CD4-positive, alpha-beta memory T cell (primary cell): ENCODE results near the gene HSP90AB1. TPM values are rescaled to one million over a fixed set of nuclear protein-coding genes. Genes with fewer than 3 reads are reported as not detected.

ENCODE experiments used
- CTCF ChIA-PET: fragments of 350-600 bp; sonication (Branson Sonifier 250); formaldehyde crosslinking; loops from one replicate; lab custom pipeline; 2021; ENCODE audit warnings: inconsistent platforms; ENCODE audit not compliant: partially characterized antibody; lab: Charles Lee
- POLR2A ChIA-PET: fragments of 350-600 bp; sonication (Branson Sonifier 250); formaldehyde crosslinking; loops from one replicate; lab custom pipeline; 2021; ENCODE audit not compliant: partially characterized antibody; lab: Charles Lee
- DNase-seq, 5 donors: peaks; one replicate each; pipeline versions ENCODE4 v3.0.0 to v3.0.0-alpha.2; 2020 to 2022; ENCODE audit warnings: mixed read lengths in 1 of 5
- H3K27ac ChIP-seq: one replicate; pipeline ENCODE4 v1.7.0; 2013; ENCODE audit warnings: low read depth, low read length
- H3K27me3 ChIP-seq: 2 replicates; pipeline ENCODE4 v1.7.0; 2013; ENCODE audit warnings: mild to moderate bottlenecking, low read length, moderate library complexity; ENCODE audit not compliant: insufficient read depth
- H3K36me3 ChIP-seq: 2 replicates; pipeline ENCODE4 v1.7.0; 2013; ENCODE audit warnings: mild to moderate bottlenecking, low read length, moderate library complexity; ENCODE audit not compliant: insufficient read depth
- H3K4me1 ChIP-seq: 2 replicates; pipeline ENCODE4 v1.7.0; 2013; ENCODE audit warnings: mild to moderate bottlenecking, low read length, moderate library complexity; ENCODE audit not compliant: insufficient read depth
- H3K4me3 ChIP-seq, 2 donors: one replicate each; pipeline ENCODE4 v1.7.0; 2013; ENCODE audit warnings: low read length in 2 of 2, mild to moderate bottlenecking in 1 of 2
- H3K9me3 ChIP-seq, 2 donors: one replicate each; pipeline ENCODE4 v1.7.0; 2013; ENCODE audit warnings: low read length in 2 of 2, control low read depth in 1 of 2; ENCODE audit not compliant: control insufficient read depth in 1 of 2
- H3K27ac Mint-ChIP-seq, 7 donors: one replicate each; pipeline ENCODE4 v1.8.0; 2020 to 2021; ENCODE audit warnings: mixed read lengths in 7 of 7, mild to moderate bottlenecking in 6 of 7, inconsistent platforms in 3 of 7, moderate library complexity in 3 of 7
- H3K27me3 Mint-ChIP-seq, 2 donors: one replicate each; pipeline ENCODE4 v1.8.0; 2020 to 2021; ENCODE audit warnings: mixed read lengths in 2 of 2
- H3K36me3 Mint-ChIP-seq, 2 donors: one replicate each; pipeline ENCODE4 v1.8.0; 2020 to 2021; ENCODE audit warnings: mixed read lengths in 2 of 2, inconsistent platforms in 1 of 2, mild to moderate bottlenecking in 1 of 2
- H3K4me1 Mint-ChIP-seq, 4 donors: one replicate each; pipeline ENCODE4 v1.8.0; 2020 to 2021; ENCODE audit warnings: mixed read lengths in 4 of 4, mild to moderate bottlenecking in 1 of 4
- H3K4me3 Mint-ChIP-seq, 8 donors: one replicate each; pipeline ENCODE4 v1.8.0; 2020 to 2021; ENCODE audit warnings: mixed read lengths in 8 of 8, mild to moderate bottlenecking in 7 of 8, moderate library complexity in 6 of 8, inconsistent platforms in 3 of 8
- H3K9me3 Mint-ChIP-seq, 8 donors: one replicate each; pipeline ENCODE4 v1.8.0; 2020 to 2021; ENCODE audit warnings: mixed read lengths in 8 of 8, mild to moderate bottlenecking in 5 of 8, inconsistent platforms in 3 of 8, moderate library complexity in 1 of 8
- intact Hi-C: fragments of 100-400 bp; cut with micrococcal nuclease; formaldehyde crosslinking; loops from one replicate; pipeline ENCODE4 v1.15.1; 2023
- polyA plus RNA-seq, 2 donors: library from polyadenylated mRNA; unstranded; fragments of 300-500 nt; fragmentation: Illumina TruSeq; gene quantifications; one replicate each; pipeline ENCODE4 v1.2.3, GENCODE V29; 2021
- total RNA-seq, 2 experiments: library from RNA; stranded (reverse); gene quantifications; one replicate each; pipeline ENCODE4 v1.2.3, GENCODE V29; 2021

HSP90AB1 gene
- total and polyA plus RNA-seq, 4 experiments from 2014 or later, result 303 to 432 (median 354) TPM

DNA sequence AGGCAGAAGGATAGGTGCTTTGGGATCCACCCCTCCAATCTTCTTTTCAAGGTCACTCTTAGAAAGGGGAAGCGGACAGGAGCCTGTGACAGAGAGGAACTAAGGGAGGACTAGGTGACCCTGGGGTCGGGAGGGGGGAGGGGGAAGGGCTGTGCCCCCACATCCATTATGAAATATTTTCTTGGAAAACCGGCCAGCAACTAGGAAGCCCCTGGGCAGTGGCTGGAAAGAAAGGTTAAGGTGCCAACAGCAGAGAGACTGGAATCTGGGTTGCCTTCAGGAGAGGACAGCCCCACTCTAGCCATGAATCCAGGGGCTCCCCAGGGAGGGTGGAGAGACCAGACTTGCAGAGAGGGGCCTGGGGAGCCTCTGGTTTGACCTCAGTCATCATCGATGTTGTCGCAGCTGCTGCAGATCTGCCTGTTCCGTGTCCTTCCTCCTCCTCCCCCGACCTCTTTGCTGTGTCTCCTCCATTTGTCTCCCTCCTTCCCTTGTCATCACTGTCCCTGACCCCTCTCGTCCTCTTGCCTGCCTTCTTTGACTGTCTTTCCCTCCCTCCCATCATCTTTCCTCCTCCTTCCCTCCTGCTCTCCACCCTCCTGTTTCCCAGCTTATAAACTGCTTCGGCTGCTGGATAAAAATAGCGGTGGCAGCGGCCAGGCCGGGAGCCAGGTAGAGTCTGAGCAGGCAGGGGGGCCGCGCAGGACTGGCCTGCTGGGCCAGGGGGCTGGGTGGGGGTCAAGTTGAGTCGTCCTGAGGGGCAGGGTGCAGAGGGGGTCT lies 20.3 kb upstream of the HSP90AB1 start:
- no peak for DNase-seq
- intact Hi-C loops, result no loop called here
- Mint-ChIP-seq H3K27me3 (no peaks in the 10 kb centered on the region), H3K4me1 (peaks cover 3 to 25% (median 16%) of the 10 kb centered on the region in 4 donors), H3K9me3 (no peaks in the 10 kb centered on the region), H3K4me3 (no peak overlapping the region), H3K27ac (no peak overlapping the region), H3K36me3 (no peaks in the 10 kb centered on the region)
- Histone ChIP-seq H3K36me3 (no peaks in the 10 kb centered on the region), H3K9me3 (no peaks in the 10 kb centered on the region), H3K4me3 (no peak overlapping the region), H3K4me1 (peaks cover 22% of the 10 kb centered on the region), H3K27ac (no peak overlapping the region), H3K27me3 (no peaks in the 10 kb centered on the region)
- ChIA-PET POLR2A (interaction anchor here (3.3 to 5.3 kb wide), 2 partner anchors 20 to 29 kb away, joined by 21 to 72 read pairs; partner anchors contain the start of genes HSP90AB1 and SLC35B2), CTCF (interaction anchor here (6.8 kb wide), 1 partner anchor 9 kb away, joined by 84 read pairs; no protein-coding TSS in a partner anchor)

DNA sequence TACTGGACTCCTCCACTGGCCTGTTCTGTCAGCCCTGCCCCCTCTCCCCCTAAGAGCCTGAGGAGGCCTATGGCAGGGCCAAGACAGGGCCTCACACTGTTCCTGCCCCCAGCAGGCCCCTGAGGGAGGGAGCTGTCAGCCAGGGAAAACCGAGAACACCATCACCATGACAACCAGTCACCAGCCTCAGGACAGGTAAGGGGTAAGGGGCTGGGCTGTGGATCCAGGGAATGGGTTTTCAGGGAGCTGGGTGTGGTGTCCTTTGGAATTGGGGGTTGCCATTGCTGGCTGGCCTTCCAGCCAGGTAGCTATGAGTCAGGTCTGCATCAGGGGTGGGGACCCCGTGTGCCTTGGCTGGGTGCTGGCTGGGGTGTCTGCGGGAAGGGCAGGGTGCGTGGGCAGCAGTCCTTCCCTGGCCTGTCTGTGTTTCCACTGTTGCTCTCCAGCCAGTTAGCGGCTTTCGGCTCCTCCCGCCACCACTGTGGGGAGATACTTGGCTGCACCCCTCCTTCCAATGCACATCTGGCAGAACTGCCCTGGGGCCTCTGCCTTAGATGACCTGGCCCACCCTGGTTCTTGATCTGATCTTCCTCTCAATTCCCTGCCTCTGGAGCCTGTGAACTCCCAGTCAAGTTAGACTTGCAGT lies 19.6 kb upstream of the HSP90AB1 start:
- H3K27me3 ChIP-seq, result no peaks in the 10 kb centered on the region
- CTCF ChIA-PET, result interaction anchor here (0.9 to 1.8 kb wide), 3 partner anchors 10 to 25 kb away, joined by 3 to 9 read pairs (median 3); no protein-coding TSS in a partner anchor
- H3K36me3 Mint-ChIP-seq, result no peaks in the 10 kb centered on the region
- no peak for DNase-seq
- H3K27me3 Mint-ChIP-seq, result no peaks in the 10 kb centered on the region
- POLR2A ChIA-PET, result interaction anchor here (0.7 kb wide), 1 partner anchor 10 kb away, joined by 3 read pairs; no protein-coding TSS in a partner anchor
- H3K4me1 Mint-ChIP-seq, result peaks cover 3 to 22% (median 14%) of the 10 kb centered on the region in 4 donors
- peaks cover 17% of the 10 kb centered on the region for H3K4me1 ChIP-seq
- intact Hi-C loops, result no loop called here
- no peak overlapping the region for H3K4me3 ChIP-seq
- no peak overlapping the region for H3K4me3 Mint-ChIP-seq
- H3K9me3 Mint-ChIP-seq, result no peaks in the 10 kb centered on the region
- no peak overlapping the region for H3K27ac ChIP-seq
- no peak overlapping the region for H3K27ac Mint-ChIP-seq
- H3K36me3 ChIP-seq, result no peaks in the 10 kb centered on the region
- H3K9me3 ChIP-seq, result no peaks in the 10 kb centered on the region

DNA sequence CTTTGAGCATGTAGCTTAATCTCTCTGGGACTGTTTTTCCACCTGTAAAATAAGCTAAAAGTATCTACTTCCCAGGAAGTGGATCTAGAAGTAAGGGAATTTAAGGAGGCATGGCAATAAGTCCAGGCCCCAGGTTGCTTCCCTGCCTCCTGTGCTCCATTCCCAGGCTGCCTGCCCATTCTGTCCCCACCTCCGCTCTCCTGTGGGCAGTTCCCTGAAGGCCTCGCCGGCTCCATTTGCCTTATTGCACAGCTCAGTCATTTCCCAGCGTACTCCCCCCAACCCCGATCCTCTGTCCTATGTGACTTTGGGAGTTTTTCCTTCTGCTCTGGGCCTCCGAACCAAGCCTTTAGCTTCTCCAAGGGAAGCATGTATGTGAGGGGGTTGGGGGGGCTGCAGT lies 18.9 kb upstream of the HSP90AB1 start:
- H3K27me3 ChIP-seq, result no peaks in the 10 kb centered on the region
- DNase-seq, result no peak
- ChIA-PET POLR2A (no interaction called here), CTCF (interaction anchor here (0.9 to 1.8 kb wide), 4 partner anchors 8 to 24 kb away, joined by 3 to 9 read pairs (median 3); no protein-coding TSS in a partner anchor)
- peaks cover 0 to 17% (median 9%) of the 10 kb centered on the region in 4 donors for H3K4me1 Mint-ChIP-seq
- H3K36me3 ChIP-seq, result no peaks in the 10 kb centered on the region
- peaks cover 9% of the 10 kb centered on the region for H3K4me1 ChIP-seq
- H3K9me3 Mint-ChIP-seq, result no peaks in the 10 kb centered on the region
- no peak overlapping the region for H3K27ac ChIP-seq
- H3K36me3 Mint-ChIP-seq, result no peaks in the 10 kb centered on the region
- intact Hi-C loops, result no loop called here
- H3K9me3 ChIP-seq, result no peaks in the 10 kb centered on the region
- no peak overlapping the region for H3K27ac Mint-ChIP-seq
- H3K4me3 Mint-ChIP-seq, result peak overlapping the region in 1 of 8 donors; percentile 30
- no peaks in the 10 kb centered on the region for H3K27me3 Mint-ChIP-seq
- H3K4me3 ChIP-seq, result no peak overlapping the region

DNA sequence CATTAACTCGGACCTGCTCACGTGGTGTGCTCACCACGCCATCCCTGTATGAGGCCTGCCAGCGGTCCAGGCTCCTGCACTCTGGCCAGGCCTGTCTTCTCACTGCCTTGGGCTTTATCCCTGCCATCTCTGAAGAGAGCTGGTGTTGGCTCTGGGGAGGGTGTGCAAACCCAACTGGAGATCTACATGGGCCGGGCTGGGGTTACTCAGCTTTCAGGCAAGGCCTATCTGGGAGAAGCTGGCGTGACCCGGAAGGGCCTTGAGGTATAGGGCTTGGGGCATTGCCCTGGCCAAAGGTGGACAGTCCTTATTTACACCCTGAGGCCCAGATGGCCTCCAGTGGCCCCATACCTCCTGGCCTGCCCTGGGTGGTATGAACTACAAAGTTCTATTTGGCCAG lies 18.5 kb upstream of the HSP90AB1 start:
- Mint-ChIP-seq H3K9me3 (no peaks in the 10 kb centered on the region), H3K27ac (no peak overlapping the region), H3K4me1 (peaks cover 0 to 13% (median 9%) of the 10 kb centered on the region in 4 donors), H3K27me3 (no peaks in the 10 kb centered on the region), H3K4me3 (no peak overlapping the region), H3K36me3 (no peaks in the 10 kb centered on the region)
- ChIA-PET POLR2A (no interaction called here), CTCF (interaction anchor here (1.1 to 1.8 kb wide), 3 partner anchors 8 to 13 kb away, joined by 3 to 9 read pairs (median 3); no protein-coding TSS in a partner anchor)
- H3K27me3 ChIP-seq, result no peaks in the 10 kb centered on the region
- peaks cover 9% of the 10 kb centered on the region for H3K4me1 ChIP-seq
- no peaks in the 10 kb centered on the region for H3K36me3 ChIP-seq
- no peaks in the 10 kb centered on the region for H3K9me3 ChIP-seq
- intact Hi-C loops, result no loop called here
- no peak overlapping the region for H3K27ac ChIP-seq
- DNase-seq, result no peak
- no peak overlapping the region for H3K4me3 ChIP-seq

DNA sequence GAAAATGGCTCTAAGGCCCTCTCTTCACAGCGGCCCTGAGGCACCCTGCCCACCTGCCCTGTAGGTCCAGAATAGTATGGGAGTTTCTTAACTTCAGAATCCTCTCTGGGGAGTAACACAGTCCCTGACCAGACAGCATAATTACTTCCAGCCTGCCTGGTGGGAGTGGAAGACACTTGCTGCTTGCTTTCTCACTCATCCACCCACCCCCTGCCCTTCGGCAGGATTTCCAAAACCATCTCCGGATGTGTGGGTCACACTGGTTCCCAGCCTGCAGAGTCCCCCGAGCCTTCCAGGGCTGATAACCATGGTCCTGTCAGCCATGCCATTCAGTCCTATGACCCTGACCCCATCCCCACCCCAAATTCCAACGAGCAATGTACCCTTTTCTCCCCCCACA lies 18.1 kb upstream of the HSP90AB1 start:
- Mint-ChIP-seq H3K9me3 (no peaks in the 10 kb centered on the region), H3K4me1 (peaks cover 0 to 12% (median 8%) of the 10 kb centered on the region in 4 donors), H3K36me3 (no peaks in the 10 kb centered on the region), H3K27ac (no peak overlapping the region), H3K27me3 (no peaks in the 10 kb centered on the region), H3K4me3 (peak overlapping the region in 1 of 8 donors; percentile 27)
- H3K36me3 ChIP-seq, result no peaks in the 10 kb centered on the region
- no peaks in the 10 kb centered on the region for H3K9me3 ChIP-seq
- POLR2A ChIA-PET, result no interaction called here
- no peak for DNase-seq
- intact Hi-C loops, result no loop called here
- H3K27ac ChIP-seq, result no peak overlapping the region
- no peak overlapping the region for H3K4me3 ChIP-seq
- H3K4me1 ChIP-seq, result peaks cover 8% of the 10 kb centered on the region
- no peaks in the 10 kb centered on the region for H3K27me3 ChIP-seq
- CTCF ChIA-PET, result interaction anchor here (1.1 to 1.8 kb wide), 2 partner anchors 7 to 9 kb away, joined by 3 to 9 read pairs; no protein-coding TSS in a partner anchor

DNA sequence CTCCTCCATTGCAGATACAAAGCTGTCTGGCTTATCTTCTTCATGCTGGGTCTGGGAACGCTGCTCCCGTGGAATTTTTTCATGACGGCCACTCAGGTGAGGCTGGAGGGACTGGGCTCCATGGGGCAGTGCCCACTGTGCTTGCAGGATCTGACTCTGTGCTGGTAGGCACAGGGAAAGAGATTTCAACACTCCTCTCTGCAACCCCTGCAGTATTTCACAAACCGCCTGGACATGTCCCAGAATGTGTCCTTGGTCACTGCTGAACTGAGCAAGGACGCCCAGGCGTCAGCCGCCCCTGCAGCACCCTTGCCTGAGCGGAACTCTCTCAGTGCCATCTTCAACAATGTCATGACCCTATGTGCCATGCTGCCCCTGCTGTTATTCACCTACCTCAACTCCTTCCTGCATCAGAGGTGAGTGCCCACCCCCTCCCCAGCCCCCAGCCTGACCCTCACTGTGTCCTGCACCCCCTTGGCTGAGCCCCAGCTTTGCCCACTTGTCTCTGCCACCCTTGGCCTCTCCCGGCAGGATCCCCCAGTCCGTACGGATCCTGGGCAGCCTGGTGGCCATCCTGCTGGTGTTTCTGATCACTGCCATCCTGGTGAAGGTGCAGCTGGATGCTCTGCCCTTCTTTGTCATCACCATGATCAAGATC lies 17.4 kb upstream of the HSP90AB1 start:
- Mint-ChIP-seq H3K27me3 (no peaks in the 10 kb centered on the region), H3K36me3 (no peaks in the 10 kb centered on the region), H3K4me1 (peaks cover 0 to 5% (median 1%) of the 10 kb centered on the region in 4 donors), H3K4me3 (no peak overlapping the region), H3K9me3 (no peaks in the 10 kb centered on the region), H3K27ac (no peak overlapping the region)
- H3K4me3 ChIP-seq, result no peak overlapping the region
- no peaks in the 10 kb centered on the region for H3K27me3 ChIP-seq
- CTCF ChIA-PET, result interaction anchor here (0.6 kb wide), 1 partner anchor 8 kb away, joined by 3 read pairs; no protein-coding TSS in a partner anchor
- POLR2A ChIA-PET, result interaction anchor here (0.8 kb wide), 1 partner anchor 27 kb away, joined by 3 read pairs; no protein-coding TSS in a partner anchor
- intact Hi-C loops, result no loop called here
- no peaks in the 10 kb centered on the region for H3K9me3 ChIP-seq
- H3K36me3 ChIP-seq, result no peaks in the 10 kb centered on the region
- peaks cover under 1% of the 10 kb centered on the region for H3K4me1 ChIP-seq
- H3K27ac ChIP-seq, result no peak overlapping the region
- DNase-seq, result no peak
